ENCODE data around the gene BTBD2.
"Not testable (repeated sequence)": the region's sequence is repeated elsewhere in the genome, so short reads cannot be mapped to it uniquely, and the experiment has no call there.

The BTBD2 gene

GRCh38 chr19:1991018-1991913 is 24.2 kb downstream of the BTBD2 start:
- no peak for TF ChIP-seq CTCF (IDR thresholded peaks at IDR 0.05)
- Histone ChIP-seq H2AFZ (no peak overlapping the region), H3K27me3 (ENCODE audit: control insufficient read depth, insufficient read depth, low read length) (no peaks in the 10 kb centered on the region), H3K4me2 (ENCODE audit: low read length) (no peak overlapping the region), H3K27ac (no peak overlapping the region), H3K9me3 (ENCODE audit: control insufficient read depth, low read length) (no peaks in the 10 kb centered on the region), H3K79me2 (no peaks in the 10 kb centered on the region), H3K9ac (no peak overlapping the region), H3K36me3 (ENCODE audit: control insufficient read depth, insufficient read depth, low read length) (no peaks in the 10 kb centered on the region), H3K4me3 (ENCODE audit: low read depth, low read length) (no peak overlapping the region), H3K4me1 (no peaks in the 10 kb centered on the region)

DNA sequence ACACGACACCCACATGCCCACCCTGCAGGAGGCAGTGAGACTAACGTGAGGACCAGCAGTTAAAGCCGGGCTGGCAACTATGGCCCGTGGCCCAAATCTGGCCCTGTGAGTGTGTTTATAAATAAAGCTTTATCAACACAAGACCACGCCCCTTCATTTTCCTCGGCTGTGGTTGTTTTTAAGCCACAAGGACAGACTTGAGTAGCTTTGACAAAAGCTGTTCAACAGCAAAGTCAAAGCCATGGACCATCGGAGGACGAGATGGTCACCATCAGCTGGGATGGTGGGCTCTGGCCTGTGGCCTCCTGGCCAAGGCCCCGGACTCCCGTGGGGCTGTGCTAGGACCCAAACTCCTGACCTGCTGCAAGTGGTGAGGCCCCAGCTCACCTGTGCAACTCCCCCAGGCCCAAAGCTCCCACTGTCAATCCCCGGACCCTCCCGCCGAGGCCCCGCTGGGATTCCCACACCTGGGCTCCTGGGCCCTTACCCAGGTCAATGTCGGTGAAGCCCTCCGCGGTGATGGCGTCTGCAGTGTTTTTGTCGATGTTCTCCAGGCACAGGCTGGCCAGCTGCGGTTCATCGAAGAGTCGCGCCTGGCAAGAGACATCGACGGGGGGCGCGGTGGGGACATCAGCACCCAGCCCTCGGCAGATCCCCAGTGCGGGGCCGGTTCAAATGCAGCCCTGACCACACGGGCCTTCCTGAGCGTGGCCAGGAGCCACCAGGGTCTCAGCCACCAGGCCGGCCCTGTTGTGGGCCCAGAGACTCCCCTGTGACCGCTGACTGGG is 25.1 kb downstream of the BTBD2 start:
- no peak overlapping the region for H2AFZ ChIP-seq
- H3K9ac ChIP-seq: no peak overlapping the region
- no peak for TF ChIP-seq CTCF (IDR thresholded peaks at IDR 0.05)
- no peak overlapping the region for H3K4me3 ChIP-seq (ENCODE audit: low read depth, low read length)
- H3K27me3 ChIP-seq (ENCODE audit: control insufficient read depth, insufficient read depth, low read length): no peaks in the 10 kb centered on the region
- H3K9me3 ChIP-seq (ENCODE audit: control insufficient read depth, low read length): no peaks in the 10 kb centered on the region
- no peaks in the 10 kb centered on the region for H3K4me1 ChIP-seq
- no peaks in the 10 kb centered on the region for H3K79me2 ChIP-seq
- no peaks in the 10 kb centered on the region for H3K36me3 ChIP-seq (ENCODE audit: control insufficient read depth, insufficient read depth, low read length)
- no peak overlapping the region for H3K27ac ChIP-seq
- no peak overlapping the region for H3K4me2 ChIP-seq (ENCODE audit: low read length)

- Histone ChIP-seq H3K4me2 (ENCODE audit: low read length) (no peak overlapping the region), H3K9me3 (ENCODE audit: control insufficient read depth, low read length) (no peaks in the 10 kb centered on the region), H3K27me3 (ENCODE audit: control insufficient read depth, insufficient read depth, low read length) (no peaks in the 10 kb centered on the region), H3K4me1 (no peaks in the 10 kb centered on the region), H3K27ac (no peak overlapping the region), H3K4me3 (ENCODE audit: low read depth, low read length) (no peak overlapping the region), H2AFZ (no peak overlapping the region), H3K79me2 (no peaks in the 10 kb centered on the region), H3K9ac (no peak overlapping the region), H3K36me3 (ENCODE audit: control insufficient read depth, insufficient read depth, low read length) (no peaks in the 10 kb centered on the region)
- TF ChIP-seq CTCF (IDR thresholded peaks at IDR 0.05): no peak
Observed at GRCh38 chr19:1989513-1990229, 25.8 kb downstream of the BTBD2 start.

GRCh38 chr19:1988464-1988863 is 27.1 kb downstream of the BTBD2 start:
- H3K36me3 ChIP-seq (ENCODE audit: control insufficient read depth, insufficient read depth, low read length); H3K79me2 ChIP-seq; H3K27ac ChIP-seq: not testable (repeated sequence)

More at GRCh38 chr19:1988464-1988863, 27.1 kb downstream of the BTBD2 start:
- H3K9me3 ChIP-seq (ENCODE audit: control insufficient read depth, low read length); H3K4me2 ChIP-seq (ENCODE audit: low read length); H3K4me1 ChIP-seq; H3K4me3 ChIP-seq (ENCODE audit: low read depth, low read length); H3K9ac ChIP-seq; H3K27me3 ChIP-seq (ENCODE audit: control insufficient read depth, insufficient read depth, low read length); H2AFZ ChIP-seq: not testable (repeated sequence)
